NCI-H2107 (cell line): ENCODE results near the gene CUX1.
"Not testable (repeated sequence)": the region's sequence is repeated elsewhere in the genome, so short reads cannot be mapped to it uniquely, and the experiment has no call there.

Source experiments
- DNase-seq: peaks from one replicate; lab custom pipeline; 2025; lab: John Stamatoyannopoulos, UW

CUX1 gene

DNA sequence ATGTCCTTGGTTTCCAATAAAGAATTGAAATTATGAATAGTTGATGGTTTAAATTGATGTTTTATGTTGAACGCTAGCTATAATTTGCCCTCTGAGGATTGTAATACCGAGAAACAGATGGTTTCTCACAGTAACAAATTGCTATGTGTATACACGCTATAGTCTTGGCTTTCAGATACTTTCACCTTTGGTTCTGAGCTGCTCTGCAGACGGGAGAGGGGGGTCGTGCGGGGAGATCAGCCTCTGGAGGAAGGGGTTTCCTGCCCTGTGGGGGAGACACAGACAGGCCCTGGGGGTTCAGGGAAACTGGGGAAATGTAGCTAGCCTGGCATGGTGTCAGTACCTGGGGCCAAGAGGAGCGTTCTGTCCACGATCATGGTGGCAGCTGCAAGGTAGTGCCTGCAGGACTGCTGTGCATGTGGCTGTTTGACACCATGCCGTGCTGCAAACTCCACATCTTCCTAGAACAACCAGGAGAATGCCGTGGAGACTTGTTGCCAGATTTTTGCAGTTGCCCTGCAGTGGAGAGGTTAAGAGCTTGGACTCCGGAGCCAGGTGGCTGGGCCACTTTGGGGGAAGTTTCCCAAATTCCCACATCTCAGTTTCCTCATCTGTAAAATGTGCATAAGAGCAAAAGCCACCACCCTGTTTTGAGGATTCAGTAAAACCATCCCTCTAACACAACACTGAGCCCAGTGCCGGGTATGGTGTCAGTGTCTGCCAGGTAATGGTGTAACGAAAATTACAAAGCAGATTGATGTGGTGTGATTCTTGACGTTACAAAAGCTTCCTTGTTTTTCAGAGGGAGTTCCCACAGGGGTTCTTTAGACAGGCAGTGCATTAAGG is 167.9 kb downstream of the CUX1 start:
- DNase-seq = no peak

GRCh38 chr7:101985903-101986734 is 168.7 kb downstream of the CUX1 start:
- peak; percentile 51 for DNase-seq

DNA sequence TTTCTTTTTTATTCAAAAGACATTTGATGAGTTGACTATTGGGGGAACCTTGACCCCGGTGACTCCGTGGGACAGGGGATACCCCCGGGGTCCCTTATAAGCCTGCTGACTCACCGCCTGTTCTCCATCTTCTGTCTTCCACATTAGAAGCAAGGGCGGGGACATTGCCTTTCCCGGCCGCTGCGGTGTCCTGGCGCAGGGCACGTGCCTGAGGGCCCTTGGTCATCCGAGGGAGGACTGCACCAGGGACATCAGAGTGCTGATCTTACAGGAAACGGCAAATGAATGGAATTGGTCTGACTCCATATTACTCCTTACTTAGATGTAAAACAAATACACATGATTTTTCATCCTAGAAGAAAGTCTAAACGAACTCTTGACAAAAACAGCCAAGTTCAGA is 170.1 kb downstream of the CUX1 start:
- no peak for DNase-seq

- not testable (repeated sequence) for DNase-seq
These were observed 170.6 kb downstream of the CUX1 start for GRCh38 chr7:101988060-101988459.

DNA sequence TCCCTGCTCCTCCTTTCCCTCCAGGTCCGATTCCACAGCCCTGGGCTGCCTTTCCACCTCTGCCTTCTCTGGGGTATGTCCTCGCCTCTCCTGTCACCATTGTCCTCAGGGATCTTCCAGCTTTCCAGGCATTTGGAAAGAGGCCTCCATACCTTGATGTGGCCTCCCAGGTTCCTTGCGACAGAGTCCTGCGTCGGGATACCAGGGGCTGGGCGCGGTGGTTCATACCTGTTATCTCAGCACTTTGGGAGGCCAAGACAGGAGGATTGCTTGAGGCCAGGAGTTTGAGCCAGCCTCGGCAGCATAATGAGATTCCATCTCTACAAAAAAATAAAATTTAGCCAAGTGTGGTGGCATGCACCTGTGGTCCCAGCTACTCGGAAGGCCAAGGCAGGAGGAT is 171.1 kb downstream of the CUX1 start:
- DNase-seq = no peak

DNA sequence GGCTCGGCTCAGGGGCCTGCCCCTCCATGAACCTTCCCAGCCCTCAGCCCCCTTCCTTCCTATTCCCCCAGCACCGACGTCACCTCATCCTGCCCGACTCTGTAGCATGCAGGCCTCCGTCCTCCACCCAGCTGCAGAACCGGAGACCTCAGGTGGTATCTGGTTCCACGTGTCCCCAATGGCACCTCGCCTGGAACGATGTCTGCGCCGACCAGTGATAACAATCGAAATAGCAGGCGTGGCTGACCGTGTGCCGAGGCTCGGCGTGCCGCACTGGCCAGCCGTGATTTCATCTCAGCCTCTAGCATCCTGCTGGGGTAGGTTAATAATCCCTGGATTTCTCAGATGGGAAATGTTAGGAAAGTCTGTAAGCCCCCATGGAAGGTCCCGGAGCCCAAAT is 171.7 kb downstream of the CUX1 start:
- DNase-seq = no peak

DNA sequence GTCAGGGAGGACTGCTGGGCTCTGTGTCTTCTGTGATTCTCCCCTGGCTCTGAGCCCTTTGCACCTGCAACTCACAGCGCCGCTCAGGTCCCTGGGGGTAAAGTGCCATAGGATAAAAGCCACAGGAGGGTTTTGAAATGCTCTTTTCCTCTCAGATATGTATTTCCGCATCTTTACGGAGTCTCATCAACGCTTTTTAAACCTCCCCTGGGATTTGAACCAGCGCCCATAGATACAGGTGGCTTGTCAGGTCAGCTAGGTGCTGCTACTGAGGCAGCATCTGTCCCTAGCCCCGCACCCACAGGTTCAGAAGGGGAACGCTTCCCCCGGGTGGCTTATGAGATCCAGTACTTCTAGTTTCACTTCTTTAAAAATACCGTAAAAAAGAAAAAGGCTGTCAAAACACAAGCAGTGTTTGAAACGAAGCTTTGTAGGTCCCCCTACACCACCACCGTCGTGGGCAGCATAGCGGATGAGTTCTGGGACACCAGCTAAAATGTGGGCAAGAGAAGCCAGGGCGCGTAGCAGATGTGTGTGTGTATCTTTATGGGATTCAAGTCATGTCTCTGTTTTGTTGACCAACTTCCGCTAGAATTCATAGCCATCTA is 173.5 kb downstream of the CUX1 start:
- peak; percentile 50 for DNase-seq

DNA sequence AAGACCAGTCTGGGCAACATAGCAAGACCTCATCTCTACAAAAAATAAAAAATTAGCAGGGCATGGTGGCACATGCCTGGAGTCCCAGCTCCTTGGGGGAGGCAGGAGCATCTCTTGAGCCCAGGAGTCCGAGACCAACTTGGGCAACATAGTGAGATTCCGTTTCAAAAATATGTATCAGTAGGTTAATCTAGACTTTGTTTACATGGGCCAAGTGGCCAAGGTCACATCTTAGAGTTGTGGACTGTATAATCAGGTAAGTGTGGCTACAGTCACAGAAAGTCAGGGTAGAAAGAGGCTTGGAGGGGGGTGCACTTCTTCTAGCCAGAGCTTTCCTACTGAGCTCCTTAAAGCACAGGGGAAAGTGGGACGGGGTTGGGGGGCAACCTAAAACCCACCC is 174.4 kb downstream of the CUX1 start:
- no peak for DNase-seq

GRCh38 chr7:101993311-101993710 is 175.9 kb downstream of the CUX1 start:
- no peak for DNase-seq

DNA sequence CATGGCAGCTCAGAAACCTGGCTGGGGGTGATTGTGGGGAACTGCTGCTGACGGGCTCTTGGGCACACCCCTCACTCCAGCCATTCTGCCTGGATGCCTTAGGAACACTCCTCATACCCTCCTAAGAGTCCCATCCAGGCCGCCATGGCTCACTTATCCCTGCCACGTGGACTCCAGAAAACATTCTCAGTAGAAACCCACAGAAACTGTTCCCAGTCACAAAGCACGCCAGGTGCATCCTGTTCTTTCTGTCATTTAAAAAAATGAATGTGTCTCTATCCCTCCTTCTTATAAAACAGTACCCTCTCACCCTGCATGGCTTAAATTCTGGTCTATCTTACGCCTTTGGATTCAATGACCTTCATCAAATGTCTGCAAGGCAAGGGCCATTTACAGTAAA is 177.7 kb downstream of the CUX1 start:
- DNase-seq = no peak

DNA sequence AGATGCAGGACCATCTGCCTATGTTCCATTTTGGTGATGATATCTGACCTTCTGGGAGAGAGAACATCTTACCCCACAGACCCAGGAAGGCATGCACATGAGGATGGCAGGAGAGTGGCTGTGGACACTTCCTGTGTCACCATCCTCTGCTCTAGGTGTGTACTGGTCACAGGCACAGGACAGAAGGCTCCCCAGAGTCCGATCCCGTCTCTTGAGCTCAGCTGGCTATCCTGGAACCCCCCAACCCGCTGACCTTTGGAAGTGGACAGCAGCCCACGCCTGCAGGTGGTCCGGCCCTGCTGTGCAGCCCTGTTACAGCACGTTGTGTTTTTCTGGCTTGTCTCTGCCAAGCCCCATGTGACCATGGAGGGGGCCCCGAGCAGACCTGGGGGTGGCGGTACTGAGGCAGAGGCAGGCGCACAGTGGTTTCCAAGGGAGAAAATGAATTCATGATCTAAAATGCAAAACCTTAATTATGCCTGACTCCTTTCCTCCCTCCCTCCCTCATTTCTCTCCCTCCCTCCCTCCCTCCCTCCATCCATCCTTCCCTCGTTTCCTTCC is 178.8 kb downstream of the CUX1 start:
- DNase-seq = no peak

DNA sequence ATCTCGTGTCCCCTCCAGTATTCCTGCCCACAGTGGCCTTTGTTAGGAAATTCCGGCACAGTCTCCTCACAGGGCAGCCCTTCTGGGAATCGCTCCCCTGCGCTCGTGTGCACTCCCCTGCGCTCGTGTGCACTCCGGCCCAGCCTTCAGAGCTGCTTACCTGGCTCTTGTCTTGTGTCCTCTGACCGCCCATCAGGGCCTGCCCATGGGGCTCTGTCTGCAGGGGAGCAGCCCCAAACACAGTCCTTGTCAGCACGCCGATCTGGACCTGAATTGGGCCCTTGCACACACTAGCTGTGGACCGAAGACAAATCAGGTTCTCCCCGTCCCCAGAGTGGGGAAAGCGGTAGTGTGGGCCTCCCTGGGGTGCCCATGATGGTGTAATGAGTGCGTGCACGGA is 179.4 kb downstream of the CUX1 start:
- DNase-seq = no peak

- DNase-seq = no peak
These were observed 180.8 kb downstream of the CUX1 start for GRCh38 chr7:101998029-101998905.

DNA sequence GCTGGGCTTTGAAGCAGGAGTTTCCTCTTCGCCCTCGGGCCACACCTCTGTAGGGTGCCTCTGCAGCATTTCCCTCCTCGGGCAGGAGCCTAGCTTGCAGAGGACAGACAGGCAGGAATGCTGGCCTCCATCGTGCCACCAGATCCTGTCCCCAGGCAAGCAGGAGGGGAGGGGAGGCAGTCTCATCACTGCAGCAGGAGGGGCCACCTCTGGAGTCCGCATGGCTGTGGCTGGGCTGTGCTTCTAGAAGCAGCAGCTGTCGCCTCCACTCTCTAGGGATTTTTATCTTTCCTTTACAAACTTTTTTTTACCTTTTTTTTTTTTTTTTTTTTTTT is 181.4 kb downstream of the CUX1 start:
- no peak for DNase-seq

- DNase-seq = no peak
These were observed 182.0 kb downstream of the CUX1 start for GRCh38 chr7:101999393-101999792.

DNA sequence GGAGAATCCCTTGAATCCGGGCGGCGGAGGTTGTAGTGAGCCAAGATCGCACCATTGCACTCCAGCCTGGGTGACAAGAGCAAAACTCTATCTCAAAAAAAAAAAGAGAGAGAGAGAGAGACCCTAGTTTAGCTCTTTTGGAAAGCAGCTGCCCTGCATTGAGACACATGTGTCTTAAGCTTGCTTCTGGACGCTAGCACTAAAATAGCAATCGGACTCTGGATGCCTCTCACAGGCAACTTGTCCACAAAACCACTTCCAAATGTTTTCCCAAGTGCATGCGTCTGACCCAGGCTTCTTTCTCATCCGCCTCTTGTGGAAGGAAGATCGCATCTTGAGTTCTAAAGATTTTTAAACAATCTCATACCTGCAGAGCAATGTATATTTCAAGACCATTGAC is 182.7 kb downstream of the CUX1 start:
- no peak for DNase-seq

GRCh38 chr7:102004229-102004628 is 186.8 kb downstream of the CUX1 start:
- DNase-seq = no peak

GRCh38 chr7:102004848-102005247 is 187.4 kb downstream of the CUX1 start:
- DNase-seq = no peak

DNA sequence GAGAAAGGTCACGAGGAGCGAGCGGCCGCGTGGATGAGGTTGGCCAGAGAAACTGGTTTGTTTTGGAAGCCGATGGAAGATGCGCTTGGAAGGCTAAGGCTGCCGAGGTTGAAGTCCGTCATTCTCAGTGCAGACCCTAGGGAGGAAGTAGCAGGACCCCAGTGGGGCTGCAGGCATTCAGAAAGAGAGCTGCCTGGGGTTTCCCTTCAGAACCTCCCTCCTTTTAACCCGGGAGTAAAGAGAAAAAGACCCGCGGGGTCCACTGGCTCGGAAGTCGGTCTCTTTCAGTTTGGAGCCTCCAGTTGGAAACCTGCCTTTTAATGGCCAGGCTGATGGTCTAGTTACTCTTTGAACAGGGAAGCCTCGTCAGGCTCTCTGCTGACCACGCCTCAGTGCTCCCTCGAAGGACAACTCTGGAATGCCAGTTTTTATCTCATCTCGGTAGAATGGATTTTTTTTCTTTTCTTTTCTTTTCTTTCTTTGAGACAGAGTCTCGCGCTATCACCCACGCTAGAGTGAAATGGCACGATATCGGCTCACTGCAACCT is 188.6 kb downstream of the CUX1 start:
- DNase-seq = no peak

GRCh38 chr7:102006695-102007094 is 189.3 kb downstream of the CUX1 start:
- DNase-seq = no peak

GRCh38 chr7:102008535-102009262 is 191.3 kb downstream of the CUX1 start:
- DNase-seq = peak; percentile 57
